NCI-H2227 (cell line): ENCODE data around the gene NPBWR2.
A peak's percentile ranks its signal among the peaks of the same experiment; 100 is the strongest.

ENCODE experiments used
- DNase-seq: peaks from one replicate; lab custom pipeline; 2025; ENCODE audit not compliant: unreplicated experiment; lab: John Stamatoyannopoulos, UW

The NPBWR2 gene

GRCh38 chr20:64106981-64107735 lies at the start of gene NPBWR2:
Gene NPBWR2 (minus strand): TSS chr20:64107565. CDS start chr20:64106831, 734 bp downstream.
- DNase-seq = no peak

GRCh38 chr20:64156136-64156885 lies 48.9 kb upstream of the NPBWR2 start:
- DNase-seq = peak; percentile 34

GRCh38 chr20:64155258-64156135 lies 48.1 kb upstream of the NPBWR2 start:
- no peak for DNase-seq

GRCh38 chr20:64154590-64155257 lies 47.4 kb upstream of the NPBWR2 start:
- DNase-seq = no peak

- no peak for DNase-seq
These were observed 46.7 kb upstream of the NPBWR2 start for GRCh38 chr20:64153861-64154589.

GRCh38 chr20:64153410-64153809 lies 46.0 kb upstream of the NPBWR2 start:
- DNase-seq = no peak

- no peak for DNase-seq
These were observed 45.5 kb upstream of the NPBWR2 start for GRCh38 chr20:64152906-64153305.

- DNase-seq = no peak
These were observed 44.5 kb upstream of the NPBWR2 start for GRCh38 chr20:64151633-64152530.

GRCh38 chr20:64150756-64151632 lies 43.6 kb upstream of the NPBWR2 start:
- no peak for DNase-seq

GRCh38 chr20:64149809-64150560 lies 42.6 kb upstream of the NPBWR2 start:
- DNase-seq = no peak

- DNase-seq = no peak
These were observed 41.8 kb upstream of the NPBWR2 start for GRCh38 chr20:64149141-64149540.

- no peak for DNase-seq
These were observed 41.2 kb upstream of the NPBWR2 start for GRCh38 chr20:64148581-64148980.

- DNase-seq = no peak
These were observed 39.6 kb upstream of the NPBWR2 start for GRCh38 chr20:64146936-64147477.

- no peak for DNase-seq
These were observed 39.1 kb upstream of the NPBWR2 start for GRCh38 chr20:64146301-64146935.

- no peak for DNase-seq
These were observed 38.3 kb upstream of the NPBWR2 start for GRCh38 chr20:64145458-64146300.
